Measurements from ENCODE around the gene TCIRG1.

TCIRG1 gene

GRCh38 chr11:68013611-68014156 is 25.1 kb upstream of the TCIRG1 start:
- H3K27ac ChIP-seq, result no peak overlapping the region
- TF ChIP-seq ZFX (IDR thresholded peaks at IDR 0.05), result no peak
- TF ChIP-seq CTCF (conservative IDR thresholded peaks at IDR 0.05), result no peak

- TF ChIP-seq ZFX (IDR thresholded peaks at IDR 0.05), result no peak
- TF ChIP-seq CTCF (conservative IDR thresholded peaks at IDR 0.05), result no peak
- H3K27ac ChIP-seq, result no peak overlapping the region
Observed at GRCh38 chr11:68014157-68014946, 24.5 kb upstream of the TCIRG1 start.

- TF ChIP-seq ZFX (IDR thresholded peaks at IDR 0.05), result no peak
- TF ChIP-seq CTCF (conservative IDR thresholded peaks at IDR 0.05), result no peak
- no peak overlapping the region for H3K27ac ChIP-seq
Observed at GRCh38 chr11:68014947-68015447, 23.8 kb upstream of the TCIRG1 start.

- no peak overlapping the region for H3K27ac ChIP-seq
- no peak for TF ChIP-seq CTCF (conservative IDR thresholded peaks at IDR 0.05)
- TF ChIP-seq ZFX (IDR thresholded peaks at IDR 0.05), result no peak
Observed at GRCh38 chr11:68015467-68015866, 23.4 kb upstream of the TCIRG1 start.

GRCh38 chr11:68016161-68016903 is 22.5 kb upstream of the TCIRG1 start:
- no peak for TF ChIP-seq CTCF (conservative IDR thresholded peaks at IDR 0.05)
- TF ChIP-seq ZFX (IDR thresholded peaks at IDR 0.05), result no peak
- no peak overlapping the region for H3K27ac ChIP-seq

GRCh38 chr11:68016904-68017817 is 21.7 kb upstream of the TCIRG1 start:
- no peak overlapping the region for H3K27ac ChIP-seq
- TF ChIP-seq ZFX (IDR thresholded peaks at IDR 0.05) (no peak), CTCF (conservative IDR thresholded peaks at IDR 0.05) (no peak)
